ENCODE results near the gene MRPS25.

The MRPS25 gene

DNA sequence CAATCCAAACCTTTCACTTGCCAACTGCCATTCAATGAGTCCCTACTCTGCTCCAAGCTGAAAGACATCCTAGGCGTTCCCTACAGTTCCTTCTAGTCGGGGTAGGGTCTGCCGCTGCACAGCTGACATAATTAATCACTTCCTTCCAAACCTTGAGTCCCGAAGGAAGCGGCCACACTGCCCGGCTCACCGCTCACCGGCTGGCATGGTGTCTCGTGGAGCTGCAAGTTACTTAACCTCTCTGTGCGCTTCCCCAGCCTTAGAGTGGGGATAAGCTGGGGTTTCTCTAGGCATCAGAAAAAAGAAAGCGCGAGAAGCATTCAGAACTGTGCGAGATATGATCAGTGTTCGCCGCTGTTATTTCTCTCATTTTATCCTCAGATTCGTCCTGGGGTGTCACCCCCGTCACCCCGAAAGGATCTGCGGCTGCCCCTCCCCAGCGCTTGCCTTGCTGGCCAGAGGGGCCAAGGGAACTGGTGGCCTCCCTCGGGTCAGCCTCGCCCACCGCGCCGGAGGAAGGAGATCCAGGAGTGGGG lies 748 bp downstream of the MRPS25 start:
- TF ChIP-seq, protein P1, sequence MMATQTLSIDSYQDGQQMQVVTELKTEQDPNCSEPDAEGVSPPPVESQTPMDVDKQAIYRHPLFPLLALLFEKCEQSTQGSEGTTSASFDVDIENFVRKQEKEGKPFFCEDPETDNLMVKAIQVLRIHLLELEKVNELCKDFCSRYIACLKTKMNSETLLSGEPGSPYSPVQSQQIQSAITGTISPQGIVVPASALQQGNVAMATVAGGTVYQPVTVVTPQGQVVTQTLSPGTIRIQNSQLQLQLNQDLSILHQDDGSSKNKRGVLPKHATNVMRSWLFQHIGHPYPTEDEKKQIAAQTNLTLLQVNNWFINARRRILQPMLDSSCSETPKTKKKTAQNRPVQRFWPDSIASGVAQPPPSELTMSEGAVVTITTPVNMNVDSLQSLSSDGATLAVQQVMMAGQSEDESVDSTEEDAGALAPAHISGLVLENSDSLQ (IDR thresholded peaks at IDR 0.05) = 0 out of 2 replicates have a peak, but pooled peaks have one; percentile 16
- no peak for TF ChIP-seq ELF4 (IDR thresholded peaks at IDR 0.05)
- POLR2A ChIA-PET = interaction anchor here (0.6 to 2.4 kb wide), 18 partner anchors 12 to 152 kb away, joined by 3 to 15 read pairs (median 4); partner anchors contain the start of genes CAPN7 and RBSN
- no peak for DNase-seq (ENCODE audit: extremely low spot score)
- CTCF ChIA-PET = interaction anchor here (1.2 kb wide), 1 partner anchor 9 kb away, joined by 3 read pairs; no protein-coding TSS in a partner anchor

DNA sequence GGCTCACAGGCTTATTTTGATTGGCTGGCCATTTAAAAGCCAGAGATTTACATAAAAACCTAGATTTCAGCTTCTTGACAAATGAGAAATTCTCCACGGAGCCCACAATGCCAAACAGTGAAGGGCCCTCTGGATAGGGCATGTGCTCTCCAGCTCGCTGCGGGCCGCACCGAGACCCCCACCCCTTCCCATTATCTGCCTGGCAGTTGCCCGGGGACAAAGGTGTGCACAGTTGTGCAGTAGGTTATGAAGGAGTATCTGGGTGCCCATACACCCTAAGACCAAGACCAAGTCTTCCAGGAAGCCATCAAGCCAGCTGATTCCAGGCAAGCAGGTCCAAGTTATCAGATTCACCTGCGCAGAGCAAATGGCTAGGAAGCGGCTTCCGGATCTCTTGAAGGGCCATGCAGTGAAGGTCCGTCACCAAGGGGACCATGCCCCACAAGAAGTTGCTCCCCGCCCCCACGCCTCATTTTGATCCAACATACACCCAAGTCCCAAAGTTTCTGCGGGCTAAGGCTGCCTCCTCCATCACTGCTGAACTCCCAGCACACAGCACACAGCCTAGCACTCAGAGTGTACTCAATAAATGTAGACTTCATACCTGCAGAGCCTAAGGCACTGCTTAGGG lies 1.3 kb downstream of the MRPS25 start:
- no peak for DNase-seq (ENCODE audit: extremely low spot score)
- no peak for TF ChIP-seq FOXK2 (IDR thresholded peaks at IDR 0.05)
- no peak for TF ChIP-seq ARNT (IDR thresholded peaks at IDR 0.05)
- TF ChIP-seq, protein P1 (IDR thresholded peaks at IDR 0.05) = no peak
- TF ChIP-seq SP1 (IDR thresholded peaks at IDR 0.05) = no peak
- no peak for TF ChIP-seq L3MBTL2 (conservative IDR thresholded peaks at IDR 0.05)
- TF ChIP-seq SUZ12 (IDR thresholded peaks at IDR 0.05) = no peak
- no peak for TF ChIP-seq CTBP1 (IDR thresholded peaks at IDR 0.05; ENCODE audit: borderline replicate concordance)
- no peak for TF ChIP-seq ZNF384 (IDR thresholded peaks at IDR 0.05)
- no peak for TF ChIP-seq NFRKB (IDR thresholded peaks at IDR 0.05)
- TF ChIP-seq ELF4 (IDR thresholded peaks at IDR 0.05) = no peak
- TF ChIP-seq LEF1 (IDR thresholded peaks at IDR 0.05; ENCODE audit: borderline replicate concordance) = no peak
- no peak for TF ChIP-seq FOXA1 (IDR thresholded peaks at IDR 0.05)
- no peak for TF ChIP-seq TARDBP (IDR thresholded peaks at IDR 0.05)
- no peak for TF ChIP-seq FOXM1 (IDR thresholded peaks at IDR 0.05; ENCODE audit: borderline replicate concordance)
- TF ChIP-seq BHLHE40 (IDR thresholded peaks at IDR 0.05; ENCODE audit: borderline replicate concordance) = no peak
- TF ChIP-seq HDGF (IDR thresholded peaks at IDR 0.05; ENCODE audit: borderline replicate concordance) = no peak
- ChIA-PET CTCF (interaction anchor here (1.2 kb wide), 1 partner anchor 10 kb away, joined by 3 read pairs; no protein-coding TSS in a partner anchor), POLR2A (interaction anchor here (0.9 to 2.4 kb wide), 3 partner anchors 15 to 34 kb away, joined by 3 to 15 read pairs (median 5); no protein-coding TSS in a partner anchor)

DNA sequence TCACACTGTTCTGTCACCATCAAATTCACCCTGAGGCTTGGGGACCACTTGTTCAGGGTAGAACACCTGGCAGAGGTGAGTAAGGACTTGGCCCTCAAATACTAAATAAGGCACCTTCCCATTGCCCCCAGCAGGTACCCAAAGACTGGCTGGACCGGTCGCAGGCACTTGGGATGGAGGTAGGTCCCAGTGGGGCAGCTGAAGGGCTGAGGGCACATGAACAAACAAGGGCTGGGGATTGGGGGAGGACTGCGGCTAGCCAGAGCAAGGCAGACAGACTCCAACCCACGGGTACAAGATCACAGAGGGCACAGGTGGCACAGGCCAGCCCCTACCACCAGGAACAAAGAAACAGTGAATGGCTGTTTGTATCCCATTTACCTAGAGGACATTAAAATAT lies 1.9 kb downstream of the MRPS25 start:
- DNase-seq (ENCODE audit: extremely low spot score) = no peak
- no peak for TF ChIP-seq L3MBTL2 (conservative IDR thresholded peaks at IDR 0.05)
- no peak for TF ChIP-seq BHLHE40 (IDR thresholded peaks at IDR 0.05; ENCODE audit: borderline replicate concordance)
- TF ChIP-seq LEF1 (IDR thresholded peaks at IDR 0.05; ENCODE audit: borderline replicate concordance) = no peak
- no peak for TF ChIP-seq SP1 (IDR thresholded peaks at IDR 0.05)
- TF ChIP-seq, protein P1 (IDR thresholded peaks at IDR 0.05) = no peak
- no peak for TF ChIP-seq FOXM1 (IDR thresholded peaks at IDR 0.05; ENCODE audit: borderline replicate concordance)
- TF ChIP-seq FOXA1 (IDR thresholded peaks at IDR 0.05) = no peak
- no peak for TF ChIP-seq NFRKB (IDR thresholded peaks at IDR 0.05)
- no peak for TF ChIP-seq SUZ12 (IDR thresholded peaks at IDR 0.05)
- CTCF ChIA-PET = no interaction called here
- POLR2A ChIA-PET = no interaction called here

DNA sequence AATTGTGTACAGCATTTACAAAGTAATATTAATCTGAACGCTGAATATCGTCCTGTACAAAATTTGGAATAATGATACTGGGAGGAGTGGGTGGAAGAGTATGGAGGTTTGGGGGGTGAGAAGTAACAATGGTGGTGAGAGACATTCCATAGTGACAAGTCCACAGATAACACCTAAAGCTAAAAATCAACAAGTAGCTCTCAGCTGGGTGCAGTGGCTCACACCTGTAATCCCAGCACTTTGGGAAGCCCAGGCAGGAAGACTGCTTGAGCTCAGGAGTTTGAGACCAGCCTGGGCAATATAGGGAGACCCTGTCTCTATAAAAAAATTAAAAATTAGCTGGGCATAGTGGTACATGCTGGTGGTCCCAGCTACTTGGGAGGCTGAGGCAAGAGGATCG lies 5.1 kb downstream of the MRPS25 start:
- ChIA-PET POLR2A (interaction anchor here (0.7 to 1.3 kb wide), 3 partner anchors 9 to 18 kb away, joined by 3 read pairs; no protein-coding TSS in a partner anchor), CTCF (no interaction called here)
- DNase-seq (ENCODE audit: extremely low spot score) = no peak
- no peak for TF ChIP-seq TARDBP (IDR thresholded peaks at IDR 0.05)
- TF ChIP-seq ELF4 (IDR thresholded peaks at IDR 0.05) = no peak
- TF ChIP-seq SP1 (IDR thresholded peaks at IDR 0.05) = no peak
- TF ChIP-seq, protein P1 (IDR thresholded peaks at IDR 0.05) = no peak
- TF ChIP-seq FOXK2 (IDR thresholded peaks at IDR 0.05) = no peak
- no peak for TF ChIP-seq HDGF (IDR thresholded peaks at IDR 0.05; ENCODE audit: borderline replicate concordance)
- no peak for TF ChIP-seq FOXA1 (IDR thresholded peaks at IDR 0.05)
- TF ChIP-seq SUZ12 (IDR thresholded peaks at IDR 0.05) = no peak
- TF ChIP-seq NFRKB (IDR thresholded peaks at IDR 0.05) = no peak
- no peak for TF ChIP-seq CTBP1 (IDR thresholded peaks at IDR 0.05; ENCODE audit: borderline replicate concordance)
- TF ChIP-seq ZNF384 (IDR thresholded peaks at IDR 0.05) = no peak
- TF ChIP-seq ARNT (IDR thresholded peaks at IDR 0.05) = no peak

DNA sequence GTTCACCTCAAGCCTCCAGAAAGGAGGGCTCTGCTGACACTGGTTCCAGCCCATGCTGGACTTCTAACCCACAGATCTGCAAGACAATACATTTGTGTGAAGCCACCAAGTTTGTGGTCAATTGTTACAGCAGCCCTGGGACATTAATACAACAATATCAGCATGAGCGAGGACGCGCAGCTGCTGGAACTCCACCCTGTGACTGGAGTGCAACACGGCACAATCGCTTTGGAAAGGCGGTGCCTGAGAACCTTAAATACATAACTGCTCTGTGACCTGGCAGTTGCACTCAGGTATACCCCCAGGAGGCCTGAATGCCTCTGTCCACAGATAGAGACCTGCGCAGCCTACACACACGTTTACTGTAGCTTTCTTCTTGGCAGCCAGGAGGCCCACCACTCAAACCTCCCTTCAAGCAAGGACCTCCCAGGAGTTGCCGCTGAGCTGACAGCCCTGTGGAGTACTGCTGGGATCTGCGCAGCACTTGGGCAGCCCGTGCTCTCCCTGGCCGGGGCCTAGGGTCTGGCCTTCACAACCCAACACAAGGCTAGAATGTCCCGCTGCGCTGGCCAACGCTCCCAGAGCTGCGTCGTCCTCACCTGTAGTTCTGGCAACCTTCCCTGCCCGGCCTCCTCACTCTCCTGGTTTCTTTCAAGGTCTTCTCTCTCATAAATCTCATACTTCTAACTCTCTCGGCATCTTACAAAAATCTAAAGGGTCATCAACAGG lies 8.3 kb downstream of the MRPS25 start:
- CTCF ChIA-PET = no interaction called here
- TF ChIP-seq ELF4 (IDR thresholded peaks at IDR 0.05) (no peak), FOXM1 (IDR thresholded peaks at IDR 0.05; ENCODE audit: borderline replicate concordance) (no peak), SUZ12 (IDR thresholded peaks at IDR 0.05) (no peak), ZNF384 (IDR thresholded peaks at IDR 0.05) (no peak), BHLHE40 (IDR thresholded peaks at IDR 0.05; ENCODE audit: borderline replicate concordance) (no peak), ARNT (IDR thresholded peaks at IDR 0.05) (no peak), L3MBTL2 (conservative IDR thresholded peaks at IDR 0.05) (no peak), FOXK2 (IDR thresholded peaks at IDR 0.05) (no peak), SP1 (IDR thresholded peaks at IDR 0.05) (no peak), NFRKB (IDR thresholded peaks at IDR 0.05) (no peak), TARDBP (IDR thresholded peaks at IDR 0.05) (no peak), FOXA1 (IDR thresholded peaks at IDR 0.05) (no peak), LEF1 (IDR thresholded peaks at IDR 0.05; ENCODE audit: borderline replicate concordance) (no peak), CTBP1 (IDR thresholded peaks at IDR 0.05; ENCODE audit: borderline replicate concordance) (no peak), HDGF (IDR thresholded peaks at IDR 0.05; ENCODE audit: borderline replicate concordance) (no peak)
- TF ChIP-seq, protein P1 (IDR thresholded peaks at IDR 0.05) = no peak
- DNase-seq (ENCODE audit: extremely low spot score) = no peak
- POLR2A ChIA-PET = no interaction called here
